Measurements from ENCODE around the gene MIR17HG. TPM values are rescaled to one million over a fixed set of nuclear protein-coding genes. Genes with fewer than 3 reads are reported as not detected.
"Not testable (repeated sequence)": the region's sequence is repeated elsewhere in the genome, so short reads cannot be mapped to it uniquely, and the experiment has no call there.

Gene MIR17HG
- 1 to 10 TPM; 1.4 to 2.7 (median 2.4) TPM for polyA plus RNA-seq

DNA sequence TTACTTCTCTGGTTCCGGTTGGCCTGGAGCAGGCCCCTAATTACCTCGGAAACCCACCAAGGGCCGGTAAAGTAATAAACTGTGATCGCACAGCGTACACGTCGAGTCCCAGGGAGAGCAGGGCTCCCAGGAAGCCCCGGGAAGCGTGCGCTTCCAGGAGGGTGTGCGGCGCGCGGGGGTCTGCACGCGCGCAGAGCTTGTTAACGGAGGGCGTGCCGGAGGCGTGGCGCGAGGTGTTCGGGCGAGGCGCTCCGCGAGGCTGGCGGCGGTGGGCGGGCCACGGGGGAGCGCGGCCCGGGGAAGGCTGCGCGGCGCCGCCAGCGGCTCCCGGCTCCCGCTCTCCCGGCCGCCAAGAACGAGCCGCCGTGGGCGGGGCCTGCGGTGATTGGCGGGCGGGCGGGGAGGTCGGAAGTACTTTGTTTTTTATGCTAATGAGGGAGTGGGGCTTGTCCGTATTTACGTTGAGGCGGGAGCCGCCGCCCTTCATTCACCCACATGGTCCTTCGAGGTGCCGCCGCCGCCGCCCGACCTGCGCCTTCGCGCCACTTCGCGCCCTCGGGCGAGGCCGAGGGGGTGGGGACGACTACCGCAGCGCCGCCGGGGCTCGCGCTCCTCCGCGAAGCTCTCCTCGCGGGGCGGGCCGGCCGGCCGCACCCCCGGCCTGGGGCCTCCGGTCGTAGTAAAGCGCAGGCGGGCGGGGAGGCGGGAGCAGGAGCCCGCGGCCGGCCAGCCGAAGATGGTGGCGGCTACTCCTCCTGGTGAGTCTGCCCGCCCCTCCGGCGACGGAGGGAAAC lies at the start of gene MIR17HG:
TSS of gene MIR17HG (plus strand) at position 486 of the 794 bp plus-strand sequence.
- 0 to 1% (median 0%) methylated on average over 72 to 103 of the region's 103 CpGs for WGBS, 3 donors

DNA sequence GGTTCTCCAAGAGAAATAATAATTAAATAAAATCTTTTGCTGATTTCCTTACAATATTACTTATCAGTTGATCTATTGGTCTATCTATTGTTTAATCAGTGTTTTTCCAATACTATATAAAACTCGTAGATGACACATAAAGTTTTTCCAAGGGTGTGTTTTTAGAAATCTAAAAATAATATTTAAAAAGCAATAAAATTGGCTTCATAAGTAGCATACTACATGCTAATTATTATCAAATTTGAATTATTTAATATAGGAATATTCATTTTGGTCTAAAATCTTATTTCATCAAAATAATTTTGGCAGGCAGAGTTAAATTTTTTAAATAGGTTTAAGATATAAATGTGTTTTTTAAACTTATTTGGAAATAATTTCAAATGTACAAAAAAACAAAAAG lies 49.4 kb upstream of the MIR17HG start:
- 84 to 91% (median 87%) methylated on average over 1 of the region's 1 CpG for WGBS, 3 donors
- no peak overlapping the region for H3K27ac ChIP-seq (ENCODE audit: low read depth, low read length)

More for the DNA sequence above, at the start of gene MIR17HG:
- H3K27ac ChIP-seq (ENCODE audit: low read depth, low read length), result peak within 1 kb of the TSS; percentile 31

DNA sequence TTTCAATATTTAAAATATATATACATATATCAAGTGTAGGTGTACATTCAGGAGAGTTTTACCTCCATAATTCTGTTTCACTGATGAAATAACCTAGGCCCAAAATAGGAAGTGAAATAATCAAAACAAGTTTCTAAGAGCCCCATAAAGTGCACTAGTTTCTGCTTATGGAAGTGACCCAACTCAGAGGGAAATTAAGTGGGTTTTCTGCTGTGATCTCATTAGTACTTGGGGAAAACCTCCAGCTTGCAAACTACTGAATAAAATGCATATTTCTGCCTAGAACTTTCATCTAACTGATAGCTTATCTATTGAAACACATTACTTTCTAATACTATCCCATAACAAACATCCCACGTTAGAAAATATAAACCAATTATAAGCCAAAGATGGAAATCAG lies 45.4 kb upstream of the MIR17HG start:
- H3K27ac ChIP-seq (ENCODE audit: low read depth, low read length), result no peak overlapping the region
- WGBS, 3 donors, result 48 to 74% (median 74%) methylated on average over 1 of the region's 1 CpG

DNA sequence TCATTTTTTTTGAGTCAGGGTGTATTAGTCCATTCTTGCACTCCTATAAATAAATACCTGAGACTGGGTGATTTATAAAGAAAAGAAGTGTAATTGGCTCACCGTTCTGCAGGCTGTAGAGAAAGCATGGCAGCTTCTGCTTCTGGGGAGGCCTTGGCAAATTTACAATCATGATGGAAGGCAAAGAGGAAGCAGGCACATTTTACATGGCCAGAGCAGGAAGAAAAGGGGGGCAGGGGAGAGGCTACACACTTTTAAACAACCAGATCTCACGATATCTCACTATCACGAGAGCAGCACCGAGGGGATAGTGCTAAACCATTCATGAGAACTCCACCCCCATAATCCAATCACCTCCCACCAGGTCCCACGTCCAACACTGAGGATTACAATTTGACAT lies 44.5 kb upstream of the MIR17HG start:
- WGBS, 3 donors, result 80 to 84% (median 82%) methylated on average over 5 of the region's 5 CpGs
- no peak overlapping the region for H3K27ac ChIP-seq (ENCODE audit: low read depth, low read length)

DNA sequence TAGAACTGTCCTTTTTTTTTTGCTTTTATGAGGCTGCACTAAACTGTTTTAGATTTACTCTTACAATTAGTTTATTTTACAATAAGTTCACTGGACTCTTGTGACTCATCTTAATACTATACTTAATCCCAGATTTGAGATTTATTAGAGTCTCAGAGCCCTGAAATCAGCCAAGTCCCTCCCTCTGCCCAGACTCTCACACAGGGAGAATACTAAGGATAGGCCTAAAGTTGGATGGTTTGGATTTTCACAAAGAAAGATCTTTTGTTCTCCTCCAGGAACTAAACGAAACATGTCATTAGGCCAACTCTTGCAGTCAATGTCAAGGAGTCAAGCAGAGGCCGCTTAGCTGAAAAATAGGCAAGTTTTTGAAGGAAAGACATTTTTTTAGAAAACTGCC lies 42.7 kb upstream of the MIR17HG start:
- no peak overlapping the region for H3K27ac ChIP-seq (ENCODE audit: low read depth, low read length)
- WGBS, 3 donors, result 61 to 68% (median 65%) methylated on average over 2 of the region's 2 CpGs

DNA sequence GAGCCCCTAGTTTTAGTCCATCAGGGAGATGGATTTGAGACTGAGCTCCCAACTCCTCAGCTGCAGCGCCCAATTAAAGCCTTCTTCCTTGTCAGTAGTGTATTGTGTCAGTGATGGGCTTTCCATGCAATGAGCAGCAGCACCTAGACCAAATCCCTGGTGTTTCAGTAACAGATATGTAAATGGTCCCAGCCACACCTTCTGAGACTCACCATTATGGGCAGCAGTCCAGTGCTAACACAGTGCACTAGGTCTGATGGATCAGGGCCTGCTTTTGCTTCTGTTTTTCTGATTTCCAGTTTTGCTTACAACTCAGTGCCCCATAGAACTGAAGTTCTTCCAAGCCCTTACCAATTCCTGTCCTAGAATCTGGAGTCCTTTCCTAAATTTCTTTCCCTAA lies 41.8 kb upstream of the MIR17HG start:
- H3K27ac ChIP-seq (ENCODE audit: low read depth, low read length), result no peak overlapping the region
- WGBS, 3 donors, result 91 to 95% (median 94%) methylated on average over 1 of the region's 1 CpG

DNA sequence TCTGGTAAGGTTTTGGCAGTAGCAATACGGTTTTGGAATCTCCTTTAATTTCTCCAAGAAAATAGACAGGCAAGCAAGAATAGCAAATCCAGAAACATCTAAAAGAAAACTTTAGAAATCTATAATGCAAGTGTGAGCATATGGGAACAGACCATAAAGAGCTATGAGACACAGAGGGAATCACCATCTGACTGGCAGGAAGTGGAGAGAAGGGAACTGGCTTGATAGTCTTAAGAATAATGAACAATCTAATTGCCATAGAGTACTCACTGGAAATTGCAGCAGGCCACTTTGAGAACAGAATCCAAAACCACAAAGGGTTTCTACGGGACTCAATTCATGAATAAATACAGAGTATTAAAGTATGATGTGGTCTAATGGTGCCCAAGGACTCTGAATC lies 39.6 kb upstream of the MIR17HG start:
- no peak overlapping the region for H3K27ac ChIP-seq (ENCODE audit: low read depth, low read length)
- WGBS, 3 donors, result 62 to 77% (median 74%) methylated on average over 2 of the region's 2 CpGs

DNA sequence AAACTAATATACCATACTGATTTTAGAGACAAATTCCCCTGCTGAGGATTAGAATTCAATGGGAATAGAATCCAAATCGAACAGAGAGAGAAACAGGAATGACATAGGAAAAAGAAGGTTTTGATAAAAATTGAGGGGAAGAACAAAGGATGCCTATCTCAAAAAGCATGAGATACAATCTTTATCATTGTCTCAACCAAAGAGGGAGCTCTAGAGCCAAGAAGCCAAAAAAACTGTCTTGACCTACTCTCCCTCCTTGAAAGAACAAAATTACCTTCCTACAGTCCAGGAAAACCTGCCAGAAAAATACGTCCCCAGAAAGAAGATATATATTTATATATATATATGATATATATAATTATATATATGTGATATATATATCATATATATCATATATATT lies 39.2 kb upstream of the MIR17HG start:
- no peak overlapping the region for H3K27ac ChIP-seq (ENCODE audit: low read depth, low read length)
- 61 to 77% (median 70%) methylated on average over 2 of the region's 2 CpGs for WGBS, 3 donors

DNA sequence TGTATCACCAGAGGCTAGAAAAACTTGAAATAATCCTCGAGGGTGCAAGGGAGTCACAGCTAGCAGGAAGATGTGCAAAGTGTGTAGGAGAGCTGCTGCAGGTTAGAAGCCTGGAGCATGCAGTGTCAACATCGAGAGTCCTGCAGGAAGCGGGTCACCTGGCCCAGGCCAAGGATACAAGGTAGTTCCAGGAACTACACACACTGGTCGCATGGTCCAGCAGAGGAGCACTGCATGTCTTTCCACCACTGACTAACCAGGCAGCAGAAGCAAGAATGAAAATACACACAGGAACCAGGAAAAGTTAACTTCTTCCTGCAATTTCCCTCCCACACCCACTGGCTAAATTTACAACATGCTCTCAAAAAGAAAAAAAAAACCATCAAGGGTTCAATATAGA lies 36.0 kb upstream of the MIR17HG start:
- H3K27ac ChIP-seq (ENCODE audit: low read depth, low read length), result no peak overlapping the region
- 78% methylated on average over 4 of the region's 4 CpGs for WGBS, 3 donors

DNA sequence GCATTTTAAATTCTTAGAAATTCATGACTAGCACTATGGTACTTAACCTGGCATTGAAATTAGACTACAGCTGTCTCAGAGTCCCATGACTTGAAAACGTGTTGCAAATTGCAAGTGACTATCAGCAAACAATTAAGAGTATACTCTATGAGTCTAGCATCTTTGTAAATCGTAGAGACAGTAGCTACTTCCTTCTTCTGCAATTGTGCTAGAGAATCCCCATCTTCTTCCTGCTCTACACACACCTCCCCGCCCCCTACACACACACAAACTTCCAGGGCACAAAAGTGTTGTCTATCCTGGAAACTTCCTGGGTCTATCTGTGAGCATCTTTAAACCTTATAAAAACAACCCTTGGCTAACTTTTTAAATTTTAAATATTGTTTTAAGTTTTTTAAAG lies 35.2 kb upstream of the MIR17HG start:
- WGBS, 3 donors, result 39 to 49% (median 45%) methylated on average over 3 of the region's 3 CpGs
- H3K27ac ChIP-seq (ENCODE audit: low read depth, low read length), result no peak overlapping the region

DNA sequence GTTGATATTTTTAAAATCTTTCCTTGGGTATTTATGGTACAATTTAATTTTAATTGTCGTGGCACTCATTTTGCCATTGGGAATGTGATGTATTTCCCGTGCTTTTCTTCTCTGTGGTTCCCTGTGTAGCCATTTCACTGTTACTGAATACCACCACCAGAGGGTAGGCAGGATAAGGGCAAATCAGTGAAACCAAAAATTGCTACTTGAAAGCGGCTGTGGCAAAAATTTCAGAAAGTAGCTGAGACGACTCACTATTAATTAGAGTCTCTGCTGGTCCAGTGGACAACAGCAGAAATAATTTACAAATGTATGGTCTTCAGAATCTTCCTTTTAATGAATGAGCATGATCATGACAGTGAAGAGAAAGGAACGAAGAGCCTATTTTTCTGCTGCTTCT lies 34.4 kb upstream of the MIR17HG start:
- H3K27ac ChIP-seq (ENCODE audit: low read depth, low read length), result no peak overlapping the region
- WGBS, 3 donors, result 20% methylated on average over 5 of the region's 5 CpGs

DNA sequence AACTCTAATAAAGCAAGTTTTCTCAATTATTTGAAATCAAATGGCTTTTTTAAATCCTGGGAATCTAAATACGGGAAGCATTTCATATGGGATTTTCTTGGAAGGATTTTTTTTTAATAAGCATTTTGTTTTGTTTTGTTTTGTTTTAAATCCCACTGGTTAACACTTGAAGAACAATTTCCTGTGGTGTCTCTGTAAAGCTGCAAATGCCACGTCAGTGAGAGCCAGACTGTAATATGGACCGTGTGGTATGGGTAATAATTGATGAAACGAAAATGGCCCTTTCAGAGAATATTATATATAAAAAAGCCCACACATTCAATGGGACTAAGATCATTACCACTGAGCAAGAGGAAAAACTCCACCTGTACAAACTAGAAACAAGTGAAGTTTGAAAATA lies 33.9 kb upstream of the MIR17HG start:
- 50 to 63% (median 55%) methylated on average over 4 of the region's 4 CpGs for WGBS, 3 donors
- no peak overlapping the region for H3K27ac ChIP-seq (ENCODE audit: low read depth, low read length)

DNA sequence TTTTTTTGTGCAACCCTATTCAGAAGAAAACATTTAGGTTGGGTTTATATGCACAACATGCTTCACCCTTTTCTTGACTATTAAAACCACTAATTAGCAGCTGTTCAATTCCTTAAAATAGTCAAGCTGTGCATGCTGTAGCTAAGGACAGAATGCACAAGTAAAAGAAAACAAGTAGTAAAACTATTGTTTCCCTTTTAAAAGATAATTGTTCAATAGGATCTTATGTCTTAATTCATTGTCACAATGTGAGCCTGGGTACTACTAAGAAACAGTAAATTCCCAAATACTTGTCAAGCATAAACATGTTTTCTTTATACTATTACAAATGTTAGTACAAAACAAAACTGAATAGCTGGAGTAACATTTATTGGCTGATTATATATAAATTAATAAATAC lies 32.6 kb upstream of the MIR17HG start:
- H3K27ac ChIP-seq (ENCODE audit: low read depth, low read length), result no peak overlapping the region

DNA sequence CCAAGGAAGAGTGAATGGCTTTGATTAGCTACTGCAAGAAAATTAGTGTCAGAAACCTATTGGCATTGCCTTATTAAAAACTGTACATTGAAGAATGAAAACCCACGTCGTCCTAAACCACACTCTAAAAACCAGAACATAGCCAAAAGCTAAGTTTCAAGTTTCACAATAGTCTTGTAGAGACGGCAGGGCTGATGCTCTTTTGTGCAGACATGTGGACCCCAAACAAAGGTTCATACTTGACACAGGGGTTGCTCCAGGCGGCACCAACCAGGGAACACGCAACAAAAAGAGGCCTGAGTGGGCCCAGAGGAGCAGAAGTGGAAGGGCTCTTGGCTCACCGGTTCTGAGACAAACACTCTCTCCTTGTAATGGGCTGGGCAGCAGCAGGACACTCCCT lies 28.6 kb upstream of the MIR17HG start:
- no peak overlapping the region for H3K27ac ChIP-seq (ENCODE audit: low read depth, low read length)
- 69 to 85% (median 78%) methylated on average over 6 of the region's 6 CpGs for WGBS, 3 donors

DNA sequence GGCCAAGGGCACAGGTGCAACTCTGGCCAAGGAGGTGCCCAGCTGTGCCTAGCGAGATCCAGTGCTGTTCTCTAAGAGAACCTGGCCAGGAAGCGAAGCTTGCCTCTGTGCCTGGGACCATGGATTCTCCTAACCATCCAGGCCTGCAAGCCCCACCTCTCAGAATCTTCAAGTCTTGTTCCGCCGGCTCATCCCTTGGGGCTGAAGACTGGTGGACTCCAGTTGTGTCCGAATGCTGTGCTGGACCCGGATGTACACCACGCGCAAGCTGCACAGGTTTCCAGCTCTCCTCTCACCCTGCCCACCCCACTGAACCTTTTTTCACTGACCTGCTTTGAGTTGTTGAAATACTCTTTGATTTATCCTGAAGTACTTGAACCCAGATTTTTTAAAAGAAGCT lies 27.5 kb upstream of the MIR17HG start:
- no peak overlapping the region for H3K27ac ChIP-seq (ENCODE audit: low read depth, low read length)
- 89 to 96% (median 95%) methylated on average over 8 of the region's 8 CpGs for WGBS, 3 donors

DNA sequence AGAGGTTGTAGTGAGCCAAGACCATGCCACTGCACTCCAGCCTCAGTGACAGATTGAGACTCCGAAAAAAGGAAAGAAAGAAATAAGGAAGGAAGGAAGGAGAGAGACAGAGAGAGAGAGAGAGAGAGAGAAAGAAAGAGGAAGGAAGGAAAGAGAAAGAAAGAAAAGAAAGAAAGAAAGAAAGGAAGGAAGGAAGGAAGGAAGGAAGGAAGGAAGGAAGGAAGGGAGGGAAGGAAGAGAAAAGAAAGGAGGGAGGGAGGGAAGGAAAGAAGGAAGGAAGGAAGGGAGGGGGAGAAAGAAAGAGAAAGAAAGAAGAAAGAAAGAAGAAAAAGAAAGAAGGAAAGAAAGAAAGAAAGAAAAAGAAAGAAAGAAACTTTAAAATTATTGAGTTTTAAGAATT lies 26.5 kb upstream of the MIR17HG start:
- H3K27ac ChIP-seq (ENCODE audit: low read depth, low read length), result not testable (repeated sequence)
- 94 to 95% (median 95%) methylated on average over 1 of the region's 1 CpG for WGBS, 3 donors

DNA sequence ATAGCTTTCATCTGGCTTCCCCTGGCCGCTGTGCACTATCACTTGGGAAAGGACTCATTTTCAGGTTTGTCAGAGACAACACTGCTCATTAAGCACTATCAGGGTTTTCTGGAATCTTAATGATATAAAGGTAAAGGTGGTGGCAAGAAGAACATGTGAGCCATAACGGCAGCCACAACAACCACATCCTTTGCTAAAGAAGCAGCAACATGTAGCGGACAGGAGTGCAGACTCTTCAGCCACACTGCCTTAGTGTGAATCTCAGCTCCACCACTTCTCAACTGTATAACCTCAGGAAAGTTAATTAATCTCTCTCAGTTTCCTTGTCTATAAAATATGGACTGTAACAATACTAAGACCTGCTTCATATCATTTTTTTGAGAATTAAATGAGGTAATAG lies 24.1 kb upstream of the MIR17HG start:
- WGBS, 3 donors, result 68 to 76% (median 74%) methylated on average over 3 of the region's 3 CpGs
- no peak overlapping the region for H3K27ac ChIP-seq (ENCODE audit: low read depth, low read length)

DNA sequence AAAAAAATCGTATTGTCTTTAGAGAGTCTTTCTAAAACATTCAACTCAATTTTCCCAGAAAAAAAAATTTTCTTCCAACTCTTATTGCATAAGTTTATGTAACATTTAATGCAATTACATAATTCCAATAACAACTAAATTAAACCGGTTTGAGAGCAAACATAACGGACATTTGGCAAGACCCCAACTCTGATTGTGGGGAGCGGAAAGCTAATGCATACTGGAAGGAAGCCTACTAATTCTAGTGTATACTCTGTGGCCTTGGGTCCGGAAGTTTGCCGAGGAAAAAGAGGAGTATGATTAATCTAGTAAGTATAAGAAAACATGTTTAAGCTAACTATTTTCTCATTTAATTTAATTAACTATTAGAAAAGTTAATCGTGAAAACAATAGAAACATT lies 21.3 kb upstream of the MIR17HG start:
- no peak overlapping the region for H3K27ac ChIP-seq (ENCODE audit: low read depth, low read length)
- 38 to 67% (median 64%) methylated on average over 7 of the region's 7 CpGs for WGBS, 3 donors

DNA sequence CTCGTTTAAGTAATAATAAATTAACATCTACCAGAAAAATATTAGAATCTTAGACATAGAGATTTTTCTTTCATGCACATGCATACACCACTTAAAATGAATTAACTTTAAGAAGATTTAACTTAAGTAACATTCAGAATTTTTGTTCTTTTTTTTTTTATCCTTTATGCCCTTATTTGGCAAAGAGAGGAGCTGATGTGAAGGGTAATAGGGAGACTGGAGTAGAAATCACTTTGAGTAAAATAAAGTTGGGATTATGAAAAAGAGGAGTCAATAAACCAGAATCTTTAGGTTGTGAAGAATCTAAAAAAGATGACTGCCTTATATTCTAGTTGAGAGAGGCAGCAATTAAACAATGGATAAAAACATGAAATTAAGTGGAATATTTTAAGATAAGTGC lies 18.8 kb upstream of the MIR17HG start:
- H3K27ac ChIP-seq (ENCODE audit: low read depth, low read length), result no peak overlapping the region
- 71 to 98% (median 89%) methylated on average over 1 of the region's 1 CpG for WGBS, 3 donors

DNA sequence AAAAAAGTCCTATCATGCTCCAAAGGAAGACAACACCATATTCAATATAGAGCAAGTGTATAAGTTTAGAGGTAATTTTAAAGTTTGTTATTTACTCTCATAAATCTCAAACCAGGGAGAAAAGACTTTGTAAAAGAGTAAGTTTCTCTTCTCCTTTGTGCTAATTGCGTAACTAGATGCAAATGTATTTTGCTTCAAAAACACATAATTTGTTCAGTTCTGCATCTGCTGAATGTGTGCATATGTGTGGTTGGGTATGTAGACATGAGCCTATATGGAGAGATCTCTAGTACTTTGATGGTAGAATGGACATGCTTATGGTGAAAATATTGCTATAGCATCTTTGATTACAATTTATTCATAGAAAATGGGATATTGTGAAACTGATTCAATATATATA lies 17.8 kb upstream of the MIR17HG start:
- 84 to 93% (median 86%) methylated on average over 1 of the region's 1 CpG for WGBS, 3 donors
- no peak overlapping the region for H3K27ac ChIP-seq (ENCODE audit: low read depth, low read length)

All from adipose tissue (tissue), 3 donors.